ENCODE results near the gene BARHL1.

- TF ChIP-seq, protein P1, sequence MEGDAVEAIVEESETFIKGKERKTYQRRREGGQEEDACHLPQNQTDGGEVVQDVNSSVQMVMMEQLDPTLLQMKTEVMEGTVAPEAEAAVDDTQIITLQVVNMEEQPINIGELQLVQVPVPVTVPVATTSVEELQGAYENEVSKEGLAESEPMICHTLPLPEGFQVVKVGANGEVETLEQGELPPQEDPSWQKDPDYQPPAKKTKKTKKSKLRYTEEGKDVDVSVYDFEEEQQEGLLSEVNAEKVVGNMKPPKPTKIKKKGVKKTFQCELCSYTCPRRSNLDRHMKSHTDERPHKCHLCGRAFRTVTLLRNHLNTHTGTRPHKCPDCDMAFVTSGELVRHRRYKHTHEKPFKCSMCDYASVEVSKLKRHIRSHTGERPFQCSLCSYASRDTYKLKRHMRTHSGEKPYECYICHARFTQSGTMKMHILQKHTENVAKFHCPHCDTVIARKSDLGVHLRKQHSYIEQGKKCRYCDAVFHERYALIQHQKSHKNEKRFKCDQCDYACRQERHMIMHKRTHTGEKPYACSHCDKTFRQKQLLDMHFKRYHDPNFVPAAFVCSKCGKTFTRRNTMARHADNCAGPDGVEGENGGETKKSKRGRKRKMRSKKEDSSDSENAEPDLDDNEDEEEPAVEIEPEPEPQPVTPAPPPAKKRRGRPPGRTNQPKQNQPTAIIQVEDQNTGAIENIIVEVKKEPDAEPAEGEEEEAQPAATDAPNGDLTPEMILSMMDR (IDR thresholded peaks at IDR 0.05; ENCODE audit: poor library complexity, severe bottlenecking): no peak
- TF ChIP-seq POLR2AphosphoS5 (IDR thresholded peaks at IDR 0.05): no peak
- TF ChIP-seq TAF1 (IDR thresholded peaks at IDR 0.05; ENCODE audit: low read depth): no peak
These were observed 28.3 kb downstream of the BARHL1 start for GRCh38 chr9:132610661-132611060.

Measured in neural cell (in vitro differentiated cells).